Kidney glomerular epithelial cell (primary cell): ENCODE results near the gene ZNF30.
"Not testable (repeated sequence)": the region's sequence is repeated elsewhere in the genome, so short reads cannot be mapped to it uniquely, and the experiment has no call there.

ENCODE experiments used
- DNase-seq: peaks from one replicate; lab custom pipeline; 2025; lab: John Stamatoyannopoulos, UW

ZNF30 gene

GRCh38 chr19:34960103-34960805 lies 33.6 kb downstream of the ZNF30 start:
- no peak for DNase-seq

GRCh38 chr19:34960940-34961679 lies 34.4 kb downstream of the ZNF30 start:
- DNase-seq = no peak

GRCh38 chr19:34961775-34962686 lies 35.3 kb downstream of the ZNF30 start:
- no peak for DNase-seq

DNA sequence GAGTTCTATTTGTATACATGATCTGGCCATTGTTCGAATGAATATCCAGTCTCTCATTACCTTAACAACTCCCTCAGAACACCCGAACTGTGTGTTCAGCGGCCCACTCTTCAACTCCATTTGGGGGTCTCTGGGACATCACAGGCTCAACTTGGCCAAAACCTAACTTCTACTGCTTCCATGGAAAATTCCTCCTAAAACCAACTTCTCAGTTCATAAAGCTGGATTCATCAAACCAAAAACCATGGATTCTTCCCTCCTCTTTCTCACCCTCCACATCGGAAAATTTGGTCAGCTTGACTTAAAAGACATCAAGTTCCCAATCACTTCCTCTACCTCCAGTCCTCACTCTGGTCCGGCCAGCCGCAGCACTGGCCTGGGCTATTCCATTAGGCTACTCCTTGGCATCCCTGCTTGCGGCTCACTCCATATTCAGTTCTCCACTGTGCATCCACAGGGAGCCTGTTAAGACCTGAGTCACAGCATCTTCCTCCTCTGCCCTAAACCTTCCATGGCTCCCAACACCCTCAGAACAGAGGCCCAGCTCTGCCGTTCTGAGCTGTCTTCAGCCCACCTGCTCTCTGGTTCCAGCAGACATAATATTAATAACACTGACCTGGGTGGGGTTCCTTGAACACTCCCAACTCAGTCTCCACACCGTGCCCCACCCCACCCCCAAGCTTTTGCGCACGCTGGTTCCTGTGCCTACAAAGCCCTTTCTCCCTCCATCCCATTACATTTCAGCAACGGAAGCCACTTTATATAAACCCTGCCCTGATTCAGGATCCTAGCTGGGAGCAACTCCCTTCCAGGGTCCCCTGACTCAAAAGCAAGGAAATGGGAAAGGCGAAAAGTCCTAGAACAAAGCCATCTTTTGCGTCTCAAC lies 36.2 kb downstream of the ZNF30 start:
- DNase-seq = no peak

GRCh38 chr19:34963573-34964406 lies 37.1 kb downstream of the ZNF30 start, which contains the start of gene ZNF792:
Gene ZNF792, minus strand, starts transcription at chr19:34964229. Its CDS starts 567 bp downstream, at chr19:34963662.
- DNase-seq = peak; percentile 37

- no peak for DNase-seq
Observed at GRCh38 chr19:34964598-34964997, 37.9 kb downstream of the ZNF30 start.

DNA sequence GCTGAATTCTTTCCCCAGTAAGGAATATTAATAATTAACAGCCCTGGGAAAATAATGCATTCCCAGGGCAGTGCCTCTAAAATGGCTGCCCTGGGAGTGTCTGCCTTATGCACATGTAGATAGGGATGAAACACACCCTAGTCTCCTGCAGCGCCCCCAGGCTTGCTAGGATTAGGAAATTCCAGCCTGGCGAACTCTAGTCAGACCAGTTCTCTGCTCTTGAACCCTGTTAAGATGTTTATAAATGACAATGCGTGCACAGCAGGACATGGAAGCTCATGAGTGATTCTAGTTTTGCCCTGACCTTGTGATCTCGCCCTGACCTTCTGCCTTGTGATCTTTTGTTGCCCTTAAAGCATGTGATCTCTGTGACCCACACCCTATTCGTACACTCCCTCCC lies 38.8 kb downstream of the ZNF30 start:
- not testable (repeated sequence) for DNase-seq

DNA sequence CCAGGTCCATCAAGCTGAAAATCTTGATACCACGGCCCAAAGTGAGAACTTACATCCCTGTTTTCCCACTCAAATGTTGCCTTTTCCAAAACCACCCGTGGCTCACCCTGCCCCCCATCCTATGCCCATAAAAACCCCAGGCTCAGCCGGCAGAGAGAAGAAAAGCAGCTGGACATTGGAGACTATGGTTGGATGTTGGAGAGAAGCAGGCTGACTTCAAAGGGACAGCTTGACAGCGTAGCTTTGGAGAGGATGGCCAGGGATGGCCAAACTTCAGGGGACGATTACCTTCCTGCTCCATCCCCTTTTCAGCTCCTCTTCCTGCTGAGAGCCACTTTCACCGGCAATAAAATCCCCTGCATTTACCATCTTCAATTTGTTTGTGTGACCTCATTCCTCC lies 40.8 kb downstream of the ZNF30 start:
- DNase-seq = no peak

DNA sequence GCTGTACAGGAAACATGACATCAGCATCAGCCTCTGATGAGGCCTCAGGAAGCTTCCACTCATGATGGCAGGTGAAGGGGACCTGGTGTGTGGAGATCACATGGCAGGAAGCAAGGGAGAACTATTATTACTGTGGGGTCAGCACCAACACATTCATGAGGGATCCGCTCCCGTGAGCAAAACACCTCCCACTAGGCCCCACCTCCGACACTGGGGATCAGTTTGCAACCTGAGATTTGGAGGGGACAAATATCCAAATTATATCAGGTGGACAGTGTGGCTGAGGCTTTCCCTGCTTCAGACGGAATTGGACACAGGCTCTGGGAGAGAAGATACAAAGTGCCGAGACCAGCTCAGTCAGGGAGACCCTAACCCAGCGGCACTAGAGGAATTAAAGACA lies 43.0 kb downstream of the ZNF30 start:
- DNase-seq = no peak

DNA sequence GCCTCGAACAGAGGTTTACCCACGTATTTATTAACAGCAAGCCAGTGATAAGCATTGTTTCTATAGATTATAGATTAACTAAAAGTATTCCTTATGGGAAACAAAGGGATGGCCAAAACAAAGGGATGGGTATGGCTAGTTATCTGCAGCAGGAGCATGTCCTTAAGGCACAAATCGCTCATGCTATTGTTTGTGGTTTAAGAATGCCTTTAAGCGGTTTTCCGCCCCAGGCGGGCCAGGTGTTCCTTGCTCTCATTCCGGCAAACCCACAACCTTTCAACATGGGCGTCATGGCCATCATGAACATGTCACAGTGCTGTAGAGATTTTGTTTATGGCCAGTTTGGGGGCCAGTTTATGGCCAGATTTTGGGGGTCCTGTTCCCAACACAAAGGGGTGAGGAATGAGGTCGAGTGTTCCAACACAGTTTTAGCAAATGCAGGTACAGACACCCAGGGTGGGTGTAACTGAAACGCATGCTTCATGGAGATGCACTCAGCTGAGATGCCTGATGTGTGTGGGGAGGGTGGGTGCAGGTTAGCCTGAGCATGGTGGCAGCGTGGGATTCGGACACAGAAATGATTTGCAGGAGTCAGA lies 43.6 kb downstream of the ZNF30 start:
- not testable (repeated sequence) for DNase-seq

- no peak for DNase-seq
Observed at GRCh38 chr19:34972163-34972705, 45.5 kb downstream of the ZNF30 start.

GRCh38 chr19:34974646-34975045 lies 47.9 kb downstream of the ZNF30 start:
- DNase-seq = no peak

GRCh38 chr19:34975056-34975455 lies 48.4 kb downstream of the ZNF30 start:
- DNase-seq = no peak

DNA sequence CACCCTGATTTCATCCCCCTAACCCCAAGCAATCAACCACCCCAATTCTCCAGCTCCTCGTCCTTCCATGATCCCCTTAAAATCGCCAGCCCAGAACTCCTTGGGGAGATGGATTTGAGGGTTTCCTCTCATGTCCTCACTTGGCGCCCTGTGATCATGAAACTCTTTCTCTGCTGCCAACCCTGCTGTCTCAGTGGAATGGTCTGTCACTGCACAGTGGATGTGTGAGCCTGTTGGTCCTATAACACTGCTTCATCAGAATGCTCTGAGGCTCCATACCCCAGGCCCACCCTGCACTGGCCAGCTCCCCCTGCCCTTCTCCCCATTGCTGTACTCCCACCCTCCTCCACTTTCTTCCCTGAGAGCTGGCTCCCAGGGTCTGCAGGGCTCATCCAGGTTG lies 49.9 kb downstream of the ZNF30 start:
- DNase-seq = no peak

GRCh38 chr19:34979819-34980640 lies 53.3 kb downstream of the ZNF30 start:
- no peak for DNase-seq

DNA sequence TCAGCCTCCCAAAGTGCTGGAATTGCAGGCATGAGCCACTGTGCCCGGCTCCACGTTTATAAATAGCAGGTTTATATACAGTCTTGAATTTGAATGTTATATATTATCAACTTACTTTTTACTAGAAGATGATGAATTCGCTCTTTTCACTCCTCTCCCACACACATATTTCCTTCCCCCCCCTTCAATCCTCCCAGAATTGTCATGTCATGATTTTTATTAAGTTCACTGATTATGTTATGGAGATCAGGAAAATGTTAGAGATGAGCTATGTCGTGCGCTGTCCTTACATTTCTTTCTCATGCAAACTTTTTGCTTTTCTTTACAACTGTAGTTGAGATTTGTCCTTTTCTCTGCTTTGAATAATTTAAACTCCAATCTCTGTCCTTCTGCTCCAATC lies 55.6 kb downstream of the ZNF30 start:
- no peak for DNase-seq

- no peak for DNase-seq
Observed at GRCh38 chr19:34983786-34984185, 57.1 kb downstream of the ZNF30 start.

DNA sequence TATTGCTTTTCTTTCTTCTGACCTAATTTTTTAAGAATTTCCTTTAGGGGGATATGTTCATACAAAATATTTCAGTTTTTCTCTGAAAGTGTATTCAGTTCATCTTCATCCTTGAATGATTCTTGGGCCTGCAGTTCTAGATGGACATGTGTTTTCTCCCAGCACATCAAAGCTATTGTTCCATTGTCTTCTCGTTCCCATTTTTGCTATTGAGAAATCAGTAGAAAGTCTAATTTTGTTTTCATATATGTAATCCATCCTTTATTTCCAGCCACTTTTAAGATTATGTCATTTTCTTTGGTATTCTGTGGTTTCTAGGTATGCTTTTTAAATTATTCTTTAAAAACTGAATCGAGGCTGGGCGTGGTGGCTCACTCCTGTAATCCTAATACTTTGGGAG lies 57.6 kb downstream of the ZNF30 start:
- DNase-seq = no peak
